Aorta (tissue), 5 donors: ENCODE data around the gene TRIM47. TPM values are rescaled to one million over a fixed set of nuclear protein-coding genes. Genes with fewer than 3 reads are reported as not detected.

Source experiments
- ATAC-seq: fragments of 200-7000 bp; cut with Tn5 transposase; one replicate; pipeline ENCODE4 v1.9.1; 2022; ENCODE audit warnings: moderate library complexity; ENCODE audit not compliant: low FRiP score
- DNase-seq, 2 donors: peaks; one replicate each; pipeline ENCODE4 v3.0.0-alpha.2; 2020
- H3K27ac ChIP-seq, 2 donors: one replicate each; pipeline ENCODE4 v1.5.1; 2013; ENCODE audit warnings: low read length in 2 of 2, mild to moderate bottlenecking in 2 of 2, moderate library complexity in 2 of 2, control low read depth in 1 of 2, inconsistent platforms in 1 of 2, low read depth in 1 of 2
- H3K27me3 ChIP-seq, 2 donors: one replicate each; pipeline ENCODE4 v1.6.1; 2013; ENCODE audit warnings: control low read depth in 1 of 2, low read length in 1 of 2, mild to moderate bottlenecking in 1 of 2, moderate library complexity in 1 of 2; ENCODE audit not compliant: insufficient read depth in 2 of 2, control insufficient read depth in 1 of 2
- H3K36me3 ChIP-seq, 2 donors: one replicate each; pipeline ENCODE4 v1.6.1; 2013; ENCODE audit warnings: control low read depth in 1 of 2, low read length in 1 of 2, mild to moderate bottlenecking in 1 of 2; ENCODE audit not compliant: insufficient read depth in 2 of 2, control insufficient read depth in 1 of 2
- H3K4me1 ChIP-seq, 2 donors: one replicate each; pipeline ENCODE4 v1.6.1; 2013; ENCODE audit warnings: low read length in 2 of 2, control low read depth in 1 of 2, mild to moderate bottlenecking in 1 of 2, moderate library complexity in 1 of 2; ENCODE audit not compliant: insufficient read depth in 2 of 2, control insufficient read depth in 1 of 2
- H3K4me3 ChIP-seq, 2 donors: one replicate each; pipeline ENCODE4 v1.5.1; 2013; ENCODE audit warnings: low read length in 2 of 2, control low read depth in 1 of 2, mild to moderate bottlenecking in 1 of 2
- H3K9me3 ChIP-seq: one replicate; pipeline ENCODE4 v1.6.1; 2013; ENCODE audit warnings: mild to moderate bottlenecking, low read length; ENCODE audit not compliant: control insufficient read depth
- WGBS, 2 donors: extraction: QIAGEN DNeasy Blood & Tissue Kit; methylation state at CpG; one replicate each; pipeline ENCODE4 v1.1.7; 2013; 5-methylcytosine and 5-hydroxymethylcytosine counted together
- intact Hi-C, 2 donors: fragments of 100-400 bp; cut with DNase I; formaldehyde crosslinking; loops; one replicate each; pipeline versions ENCODE4 v1.14.2 to v1.15.0; 2022
- polyA plus RNA-seq, 2 donors: library from polyadenylated mRNA; stranded (reverse); fragments of 200-250 nt; gene quantifications; one replicate each; pipeline ENCODE4 v1.2.3, GENCODE V29; 2013
- total RNA-seq, 2 donors: library from RNA; stranded (reverse); fragmentation: NEBNext Ultra II Directional; extraction: Animal tissue kit (Norgen Biotek cat#: 25700); gene quantifications; one replicate each; pipeline ENCODE4 v1.2.1, GENCODE V29; 2021
- donor health status: healthy with polysubstance abuse.
- donor health status: Bipolar disorder and iron deficiency.
- donor health status: DM: no; HTN: no; CAD: no.
- donor health status: DM: no; HTN: no; CAD: no.
- donor health status: DM: yes; HTN: yes; CAD: no.

The TRIM47 gene
- total and polyA plus RNA-seq, 4 donors, result 15.7 to 88.5 (median 43.7) TPM

DNA sequence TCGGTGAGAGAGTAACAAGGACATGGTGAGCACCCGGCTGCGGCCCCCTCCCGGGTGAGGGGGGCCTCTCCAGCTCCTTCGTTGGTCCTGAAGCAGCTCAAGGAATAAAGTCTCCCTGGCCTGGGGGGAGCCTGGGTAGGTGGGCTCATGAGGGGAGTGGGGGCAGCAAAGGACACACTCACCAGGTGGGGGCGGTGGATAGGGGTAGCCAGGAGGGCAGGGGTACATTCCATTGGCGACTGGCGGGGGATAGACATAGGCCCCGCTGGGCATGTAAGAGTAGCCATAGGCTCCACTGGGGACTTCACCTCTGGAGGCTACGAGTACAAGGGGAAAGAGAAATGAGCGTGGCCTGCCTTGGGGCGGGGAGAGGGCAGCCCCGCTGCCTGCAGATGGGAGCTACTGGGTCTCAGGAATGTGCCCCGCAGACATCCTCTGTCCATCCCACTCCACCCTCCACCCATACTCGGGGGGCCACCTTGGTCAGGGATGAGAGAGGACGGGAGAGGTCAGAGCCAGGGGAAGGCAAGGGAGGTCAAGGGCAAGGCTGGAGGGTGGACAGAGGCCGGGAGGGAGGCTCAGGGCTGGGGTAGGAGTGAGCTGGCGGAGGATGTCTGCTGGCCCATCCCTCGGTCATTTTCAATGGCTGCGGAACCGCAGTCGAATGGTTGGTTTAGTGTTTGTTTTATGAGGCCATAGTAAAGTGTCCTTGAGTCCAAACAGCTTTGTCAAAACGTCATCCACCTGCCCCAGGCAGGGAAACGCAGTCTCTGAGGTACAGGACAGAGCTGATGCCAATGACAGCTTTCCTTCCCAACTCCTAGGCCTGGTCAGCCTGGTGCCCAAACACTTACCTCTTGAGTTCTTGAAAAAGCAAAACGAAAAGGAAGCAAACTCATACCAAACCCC lies 30.5 kb downstream of the TRIM47 start:
- H3K4me3 ChIP-seq, result no peak overlapping the region
- intact Hi-C loops, result loop anchor here in 1 of 2 donors (5.0 to 10.0 kb wide), 2 partner anchors 44 to 53 kb away; no protein-coding TSS in a partner anchor
- no peaks in the 10 kb centered on the region for H3K9me3 ChIP-seq
- H3K4me1 ChIP-seq, result no peaks in the 10 kb centered on the region
- peaks cover 0 to 28% of the 10 kb centered on the region in 2 donors for H3K36me3 ChIP-seq
- H3K27me3 ChIP-seq, result no peaks in the 10 kb centered on the region
- no peak overlapping the region for H3K27ac ChIP-seq
- DNase-seq (peak in 1 of 2 donors; percentile 49), ATAC-seq (no peak)
- 85 to 87% methylated on average over 25 of the region's 25 CpGs for WGBS, 2 donors

DNA sequence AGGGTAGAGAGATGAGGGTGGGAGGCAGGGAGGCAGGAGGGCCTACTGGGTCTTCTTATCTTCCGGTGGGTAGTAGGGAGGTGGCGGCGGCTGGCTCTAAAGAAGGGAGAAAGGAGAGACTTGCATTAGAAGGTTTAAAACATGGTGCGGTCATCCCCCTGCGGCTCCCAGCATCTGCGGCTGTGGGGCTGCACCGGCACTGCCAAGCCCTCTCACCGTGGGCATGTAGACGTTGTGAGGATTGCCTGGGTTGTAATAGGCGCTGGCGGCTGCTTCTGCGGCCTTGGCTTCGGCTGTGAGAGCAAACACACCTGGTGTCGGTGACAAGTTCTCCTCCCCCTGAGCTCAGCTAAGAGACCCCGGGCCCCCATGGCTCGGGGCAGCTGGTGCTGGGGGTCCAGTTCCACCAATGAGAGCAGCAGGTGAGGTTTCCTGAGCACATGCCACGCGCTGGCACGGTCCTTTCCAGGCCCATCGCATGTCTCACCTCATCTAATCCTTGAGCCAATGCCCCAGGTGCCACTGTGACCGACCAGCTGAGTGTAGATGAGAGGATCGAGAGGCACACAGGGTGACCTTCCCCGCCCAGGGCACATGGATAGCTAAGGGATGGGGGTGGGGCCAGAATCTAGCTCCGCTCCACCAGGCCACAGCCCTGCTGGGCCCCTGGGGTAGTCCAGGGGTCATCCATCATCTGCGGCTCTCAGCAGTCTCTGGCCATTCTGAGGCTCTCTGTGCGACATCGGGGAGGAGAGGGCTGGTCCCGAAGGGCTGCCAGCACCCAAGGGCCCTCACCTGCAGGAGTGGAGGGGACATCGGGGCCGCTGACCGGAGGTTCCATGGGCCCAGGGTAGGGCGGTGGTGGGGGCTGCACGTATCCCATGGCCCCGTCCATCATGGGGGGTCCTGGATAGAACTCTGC lies 31.4 kb downstream of the TRIM47 start:
- Histone ChIP-seq H3K27me3 (no peaks in the 10 kb centered on the region), H3K4me3 (no peak overlapping the region), H3K9me3 (no peaks in the 10 kb centered on the region), H3K36me3 (peaks cover 0 to 28% of the 10 kb centered on the region in 2 donors), H3K27ac (no peak overlapping the region), H3K4me1 (no peaks in the 10 kb centered on the region)
- whole genome bisulfite sequencing, 2 donors, result 89 to 90% methylated on average over 34 of the region's 34 CpGs
- intact Hi-C loops, result loop anchor here in 1 of 2 donors (5.0 to 10.0 kb wide), 2 partner anchors 45 to 52 kb away; no protein-coding TSS in a partner anchor
- ATAC-seq, result no peak
- DNase-seq, result peak in 1 of 2 donors; percentile 41

GRCh38 chr17:75845933-75846691 lies 32.3 kb downstream of the TRIM47 start:
- DNase-seq, result peak in 1 of 2 donors; percentile 45
- Histone ChIP-seq H3K27ac (peak overlapping the region in 1 of 2 donors; percentile 13), H3K4me3 (no peak overlapping the region), H3K4me1 (no peaks in the 10 kb centered on the region), H3K36me3 (peaks cover 0 to 25% of the 10 kb centered on the region in 2 donors), H3K9me3 (no peaks in the 10 kb centered on the region), H3K27me3 (no peaks in the 10 kb centered on the region)
- intact Hi-C loops, result loop anchor here in 1 of 2 donors (5.0 to 10.0 kb wide), 2 partner anchors 46 to 51 kb away; no protein-coding TSS in a partner anchor
- 79% methylated on average over 22 of the region's 22 CpGs for WGBS, 2 donors
- no peak for ATAC-seq

- ATAC-seq (peak; percentile 78), DNase-seq (peak; percentile 92 to 95)
- Histone ChIP-seq H3K36me3 (peaks cover 0 to 25% of the 10 kb centered on the region in 2 donors), H3K4me3 (no peak overlapping the region), H3K9me3 (no peaks in the 10 kb centered on the region), H3K4me1 (no peaks in the 10 kb centered on the region), H3K27ac (peak overlapping the region; percentile 10 to 49), H3K27me3 (no peaks in the 10 kb centered on the region)
- 2 to 7% methylated on average over 21 of the region's 21 CpGs for WGBS, 2 donors
- intact Hi-C loops, result loop anchor here in 1 of 2 donors (5.0 to 10.0 kb wide), 2 partner anchors 47 to 50 kb away; no protein-coding TSS in a partner anchor
These were observed 33.2 kb downstream of the TRIM47 start for GRCh38 chr17:75845058-75845711.

- Histone ChIP-seq H3K9me3 (no peaks in the 10 kb centered on the region), H3K4me1 (no peaks in the 10 kb centered on the region), H3K4me3 (no peak overlapping the region), H3K27me3 (no peaks in the 10 kb centered on the region), H3K27ac (peak overlapping the region; percentile 10 to 49), H3K36me3 (peaks cover 0 to 21% of the 10 kb centered on the region in 2 donors)
- DNase-seq, result no peak
- intact Hi-C loops, result loop anchor here in 1 of 2 donors (5.0 to 10.0 kb wide), 2 partner anchors 48 to 50 kb away; no protein-coding TSS in a partner anchor
- peak; percentile 27 for ATAC-seq
- WGBS, 2 donors, result 38 to 42% methylated on average over 13 to 14 of the region's 14 CpGs
These were observed 33.8 kb downstream of the TRIM47 start for GRCh38 chr17:75844530-75845057.

DNA sequence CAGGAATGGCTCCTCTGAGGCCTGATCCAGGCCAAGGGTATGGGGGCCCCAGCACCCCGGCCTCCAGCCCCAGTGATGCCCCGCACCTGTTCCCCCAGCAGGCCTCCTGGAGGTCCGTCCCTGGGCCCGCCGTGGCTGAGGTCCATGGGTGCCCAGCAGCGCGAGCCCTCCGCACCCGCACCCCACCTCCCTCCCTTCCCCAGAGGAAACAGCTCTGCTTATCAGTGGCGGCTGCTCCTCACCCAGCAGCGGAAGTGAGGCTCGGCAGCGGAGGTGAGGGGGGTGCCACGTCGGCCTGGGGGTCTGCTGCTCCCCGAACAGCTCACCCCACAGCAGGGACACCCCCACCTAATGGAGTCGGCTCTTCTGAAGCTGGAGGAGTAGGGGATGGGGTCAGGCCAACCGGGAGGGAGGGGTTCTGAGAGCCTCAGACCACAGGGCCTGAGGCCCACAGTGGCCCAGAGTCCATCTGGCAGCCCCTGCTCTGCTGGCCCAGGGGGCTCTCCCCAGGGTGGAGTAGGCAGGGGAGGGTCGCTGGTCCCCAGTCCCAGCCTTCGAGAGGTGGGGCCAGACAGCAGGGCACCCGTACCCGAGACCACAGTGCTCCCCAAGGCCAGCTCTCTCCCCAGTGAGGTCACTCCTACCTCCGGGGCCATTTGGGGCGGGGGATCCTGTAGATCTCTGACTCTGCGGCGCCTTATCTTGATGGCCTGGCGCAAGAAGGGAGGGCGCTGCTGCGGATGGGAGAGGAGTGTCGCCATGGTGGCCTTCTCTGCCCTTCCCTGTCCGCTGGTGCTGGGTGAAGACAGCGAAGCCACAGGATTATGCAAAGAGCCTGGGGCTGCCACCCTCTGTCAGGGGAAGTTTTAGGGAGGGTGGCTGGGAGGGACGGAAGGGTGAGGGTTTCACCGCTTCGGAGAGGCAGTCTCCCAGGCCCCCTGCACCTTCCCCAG lies 34.5 kb downstream of the TRIM47 start, which contains the start of gene UNC13D:
TSS of gene UNC13D (minus strand) at position 828 of the 953 bp plus-strand sequence. CDS start at position 761, 67 bp downstream.
- Histone ChIP-seq H3K27ac (peak within 1 kb of the TSS; percentile 10 to 49), H3K27me3 (no peaks in the 10 kb centered on the region), H3K4me3 (no peak within 1 kb of the TSS), H3K4me1 (no peaks in the 10 kb centered on the region), H3K36me3 (peaks cover 0 to 16% of the 10 kb centered on the region in 2 donors), H3K9me3 (no peaks in the 10 kb centered on the region)
- intact Hi-C loops, result loop anchor here in 1 of 2 donors (10.0 kb wide), 1 partner anchor 49 kb away; no protein-coding TSS in a partner anchor
- 76% methylated on average over 31 to 35 of the region's 35 CpGs for WGBS, 2 donors
- peak; percentile 6 for ATAC-seq
- no peak for DNase-seq
